OCI-LY1 (cell line): Measurements from ENCODE around the gene RBMX.
"Not testable (repeated sequence)": the region's sequence is repeated elsewhere in the genome, so short reads cannot be mapped to it uniquely, and the experiment has no call there.

Source experiments
- H2AFZ ChIP-seq: fragments of 200-600 bp; sonication (generic), shearing (Covaris generic); 2 replicates; pipeline ENCODE4 v1.6.0; 2014; ENCODE audit warnings: antibody characterized with exemption, mild to moderate bottlenecking, low read length
- H3F3A ChIP-seq: fragments of 200-600 bp; sonication (generic), shearing (Covaris generic); 2 replicates; pipeline ENCODE4 v1.6.0; 2014; ENCODE audit warnings: mild to moderate bottlenecking, antibody characterized with exemption, low read length, moderate library complexity; ENCODE audit not compliant: insufficient read depth
- H3K27ac ChIP-seq: fragments of 200-600 bp; sonication (generic); 2 replicates; pipeline ENCODE4 v1.5.1; 2014; ENCODE audit warnings: low read length, mixed run types, mild to moderate bottlenecking, low read depth; ENCODE audit not compliant: poor library complexity, severe bottlenecking
- H3K27me3 ChIP-seq: fragments of 200-600 bp; sonication (generic); 2 replicates; pipeline ENCODE4 v1.6.0; 2014; ENCODE audit warnings: antibody characterized with exemption, mild to moderate bottlenecking, low read length, moderate library complexity; ENCODE audit not compliant: insufficient read depth
- H3K36me3 ChIP-seq: fragments of 200-600 bp; sonication (generic); 2 replicates; pipeline ENCODE4 v1.6.1; 2014; ENCODE audit warnings: mild to moderate bottlenecking, antibody characterized with exemption, low read length, moderate library complexity, mixed read lengths; ENCODE audit not compliant: insufficient read depth
- H3K4me1 ChIP-seq: fragments of 200-600 bp; sonication (generic); 2 replicates; pipeline ENCODE4 v1.5.1; 2014; ENCODE audit warnings: mild to moderate bottlenecking, low read length, moderate library complexity; ENCODE audit not compliant: insufficient read depth, severe bottlenecking
- H3K4me2 ChIP-seq: fragments of 200-600 bp; sonication (generic), shearing (Covaris generic); 2 replicates; pipeline ENCODE4 v1.6.1; 2014; ENCODE audit warnings: low read length
- H3K4me3 ChIP-seq: fragments of 200-600 bp; sonication (generic); 2 replicates; pipeline ENCODE4 v1.5.1; 2014; ENCODE audit warnings: low read length, low read depth, mild to moderate bottlenecking, mixed read lengths; ENCODE audit not compliant: poor library complexity, severe bottlenecking
- H3K79me2 ChIP-seq: fragments of 200-600 bp; shearing (Covaris generic); 2 replicates; pipeline ENCODE4 v1.6.1; 2016; ENCODE audit warnings: mixed run types, low read length, mixed read lengths; ENCODE audit not compliant: insufficient read depth
- H3K9ac ChIP-seq: fragments of 200-600 bp; sonication (generic), shearing (Covaris generic); 2 replicates; pipeline ENCODE4 v1.6.1; 2014; ENCODE audit warnings: mild to moderate bottlenecking, low read length, mixed read lengths
- H3K9me2 ChIP-seq: fragments of 200-600 bp; sonication (generic), shearing (Covaris generic); 2 replicates; pipeline ENCODE4 v1.6.1; 2014; ENCODE audit warnings: low read depth, mild to moderate bottlenecking, low read length, mixed read lengths
- H3K9me3 ChIP-seq: fragments of 200-600 bp; shearing (Covaris generic); 2 replicates; pipeline ENCODE4 v1.6.1; 2014; ENCODE audit warnings: low read length, mixed read lengths
- H4K20me1 ChIP-seq: fragments of 200-600 bp; sonication (generic), shearing (Covaris generic); 2 replicates; pipeline ENCODE4 v1.6.0; 2016; ENCODE audit warnings: mild to moderate bottlenecking, low read length; ENCODE audit not compliant: insufficient read depth
- EZH2 ChIP-seq: fragments of 200-600 bp; sonication (generic), shearing (Covaris generic); IDR thresholded peaks from 2 replicates; pipeline ENCODE4 v1.8.0; 2017; ENCODE audit warnings: borderline replicate concordance, mixed run types, mild to moderate bottlenecking, antibody characterized with exemption, low read length, moderate library complexity, mixed read lengths
- TF ChIP-seq, protein P1 (sequence below): fragments of 200-600 bp; sonication (generic), shearing (Covaris generic); IDR thresholded peaks from 2 replicates; pipeline ENCODE4 v1.5.1; 2017; ENCODE audit warnings: mild to moderate bottlenecking, antibody characterized with exemption, low read length, moderate library complexity, mixed read lengths

RBMX gene

DNA sequence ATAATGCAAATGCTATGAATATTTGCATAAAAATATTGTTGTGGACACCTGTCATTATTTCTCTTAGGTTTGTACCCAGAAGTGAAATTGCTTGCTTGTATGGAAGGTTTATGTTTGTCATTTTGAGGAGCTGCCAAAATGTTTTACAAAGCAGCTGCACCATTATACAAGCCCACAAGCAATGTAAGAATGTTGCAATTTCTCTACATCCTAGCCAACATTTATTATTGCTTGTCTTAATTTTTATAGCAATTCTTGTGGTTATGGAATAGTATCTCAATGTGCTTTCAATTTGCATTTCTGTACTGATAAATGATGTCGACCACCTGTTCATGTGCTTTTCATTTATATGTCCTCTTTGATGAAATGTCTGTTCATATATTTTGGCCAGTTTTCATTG is 18.7 kb upstream of the RBMX start:
- no peak overlapping the region for H3K9ac ChIP-seq
- no peaks in the 10 kb centered on the region for H3K9me2 ChIP-seq
- H3K79me2 ChIP-seq, result no peaks in the 10 kb centered on the region
- no peaks in the 10 kb centered on the region for H4K20me1 ChIP-seq
- TF ChIP-seq EZH2, result no peak
- TF ChIP-seq, protein P1, sequence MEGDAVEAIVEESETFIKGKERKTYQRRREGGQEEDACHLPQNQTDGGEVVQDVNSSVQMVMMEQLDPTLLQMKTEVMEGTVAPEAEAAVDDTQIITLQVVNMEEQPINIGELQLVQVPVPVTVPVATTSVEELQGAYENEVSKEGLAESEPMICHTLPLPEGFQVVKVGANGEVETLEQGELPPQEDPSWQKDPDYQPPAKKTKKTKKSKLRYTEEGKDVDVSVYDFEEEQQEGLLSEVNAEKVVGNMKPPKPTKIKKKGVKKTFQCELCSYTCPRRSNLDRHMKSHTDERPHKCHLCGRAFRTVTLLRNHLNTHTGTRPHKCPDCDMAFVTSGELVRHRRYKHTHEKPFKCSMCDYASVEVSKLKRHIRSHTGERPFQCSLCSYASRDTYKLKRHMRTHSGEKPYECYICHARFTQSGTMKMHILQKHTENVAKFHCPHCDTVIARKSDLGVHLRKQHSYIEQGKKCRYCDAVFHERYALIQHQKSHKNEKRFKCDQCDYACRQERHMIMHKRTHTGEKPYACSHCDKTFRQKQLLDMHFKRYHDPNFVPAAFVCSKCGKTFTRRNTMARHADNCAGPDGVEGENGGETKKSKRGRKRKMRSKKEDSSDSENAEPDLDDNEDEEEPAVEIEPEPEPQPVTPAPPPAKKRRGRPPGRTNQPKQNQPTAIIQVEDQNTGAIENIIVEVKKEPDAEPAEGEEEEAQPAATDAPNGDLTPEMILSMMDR, result no peak
- no peaks in the 10 kb centered on the region for H3K36me3 ChIP-seq
- no peak overlapping the region for H3K4me3 ChIP-seq
- no peaks in the 10 kb centered on the region for H3F3A ChIP-seq
- H3K4me1 ChIP-seq, result no peaks in the 10 kb centered on the region
- no peaks in the 10 kb centered on the region for H3K9me3 ChIP-seq
- no peak overlapping the region for H2AFZ ChIP-seq
- H3K27ac ChIP-seq, result no peak overlapping the region
- H3K27me3 ChIP-seq, result no peaks in the 10 kb centered on the region
- no peak overlapping the region for H3K4me2 ChIP-seq

DNA sequence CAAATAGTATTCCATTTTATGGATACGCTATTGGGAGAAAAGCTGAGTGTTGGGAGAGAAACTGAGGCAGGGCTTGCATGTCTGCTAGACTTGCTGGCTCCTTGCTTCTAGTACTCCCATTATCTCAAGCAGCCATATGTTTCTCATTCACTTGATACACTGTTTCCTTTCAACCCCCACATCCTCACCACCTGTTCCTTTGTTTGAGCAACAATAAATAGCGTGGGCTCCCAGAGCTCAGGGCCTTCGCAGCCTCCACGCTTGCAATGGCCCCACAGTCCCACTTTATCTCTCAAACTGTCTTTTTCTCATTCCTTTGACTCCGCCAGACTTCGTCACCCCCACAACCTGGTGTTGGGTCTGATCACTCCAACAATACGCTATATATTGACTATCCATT is 18.2 kb upstream of the RBMX start:
- not testable (repeated sequence) for H3K4me1 ChIP-seq, H3K9ac ChIP-seq, H3K27ac ChIP-seq, H3K36me3 ChIP-seq, H3K9me2 ChIP-seq, H3K27me3 ChIP-seq, H3K4me2 ChIP-seq, H2AFZ ChIP-seq, H3K79me2 ChIP-seq, H4K20me1 ChIP-seq, H3F3A ChIP-seq, H3K4me3 ChIP-seq, H3K9me3 ChIP-seq

DNA sequence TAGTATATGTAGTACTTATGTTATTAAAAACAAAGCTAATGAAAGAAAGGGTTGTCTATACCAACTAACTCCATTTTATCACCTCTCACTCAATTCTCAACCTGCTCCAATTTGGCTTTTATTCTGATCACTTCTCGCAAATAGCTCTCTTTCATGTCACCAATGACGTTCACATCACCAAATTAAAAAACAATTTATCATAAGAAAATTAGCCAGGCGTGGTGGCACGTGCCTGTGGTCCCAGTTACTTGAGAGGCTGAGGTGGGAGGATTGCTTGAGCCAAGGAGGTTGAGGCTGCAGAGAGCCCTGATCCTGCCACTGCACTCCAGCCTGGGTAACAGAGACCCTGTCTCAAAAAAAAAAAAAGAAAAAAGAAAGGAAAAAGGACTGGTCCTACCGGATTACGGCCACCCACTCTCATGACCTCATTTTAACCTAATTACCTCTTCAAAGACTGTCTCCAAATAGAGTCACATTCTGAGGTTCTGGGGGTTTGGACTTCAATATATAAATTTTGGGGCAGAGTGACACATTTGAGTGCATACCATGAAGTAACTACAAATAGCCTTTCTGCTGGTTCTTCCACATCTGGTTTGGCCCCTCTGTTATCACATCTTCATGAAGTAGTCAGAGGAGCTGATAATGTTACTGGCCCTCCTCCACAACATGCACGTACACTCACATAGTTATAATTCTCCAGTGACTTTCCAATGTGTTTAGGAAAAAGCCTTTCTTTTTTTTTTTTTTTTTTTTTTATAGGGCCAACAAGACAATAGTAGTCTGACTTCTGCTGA is 15.8 kb upstream of the RBMX start:
- Histone ChIP-seq H3K9ac (no peak overlapping the region), H2AFZ (no peak overlapping the region), H3K9me2 (no peaks in the 10 kb centered on the region), H3K4me3 (no peak overlapping the region), H3K27ac (no peak overlapping the region), H3K4me2 (no peak overlapping the region), H3K9me3 (no peaks in the 10 kb centered on the region), H3K4me1 (no peaks in the 10 kb centered on the region), H3K27me3 (no peaks in the 10 kb centered on the region), H3F3A (no peaks in the 10 kb centered on the region), H4K20me1 (no peaks in the 10 kb centered on the region), H3K79me2 (no peaks in the 10 kb centered on the region), H3K36me3 (no peaks in the 10 kb centered on the region)
- TF ChIP-seq, protein P1, result no peak
- TF ChIP-seq EZH2, result no peak

DNA sequence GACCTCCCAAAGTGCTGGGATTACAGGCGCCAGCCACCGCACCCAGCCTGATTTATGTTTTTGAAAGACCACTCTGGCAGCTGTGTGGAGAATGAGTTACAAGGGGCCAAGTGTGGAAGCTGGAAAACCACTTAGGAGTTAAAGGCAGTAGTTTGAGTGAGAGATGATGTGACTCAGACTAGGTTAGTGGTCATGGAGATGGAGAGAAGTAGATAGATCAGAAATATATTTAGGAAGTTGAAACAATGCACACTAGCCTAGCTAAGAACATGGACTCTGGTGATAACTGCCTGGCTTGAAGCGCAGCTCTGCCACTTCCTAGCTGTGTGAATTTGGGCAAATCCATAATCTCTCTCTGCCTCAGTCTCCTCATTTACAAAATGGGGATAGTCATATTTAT is 11.9 kb upstream of the RBMX start:
- no peaks in the 10 kb centered on the region for H3K79me2 ChIP-seq
- H3K36me3 ChIP-seq, result no peaks in the 10 kb centered on the region
- H3K9ac ChIP-seq, result no peak overlapping the region
- H4K20me1 ChIP-seq, result no peaks in the 10 kb centered on the region
- no peaks in the 10 kb centered on the region for H3K9me3 ChIP-seq
- no peaks in the 10 kb centered on the region for H3K4me1 ChIP-seq
- H3K27ac ChIP-seq, result no peak overlapping the region
- H3F3A ChIP-seq, result no peaks in the 10 kb centered on the region
- no peaks in the 10 kb centered on the region for H3K9me2 ChIP-seq
- no peak overlapping the region for H3K4me2 ChIP-seq
- TF ChIP-seq, protein P1, result no peak
- TF ChIP-seq EZH2, result no peak
- H2AFZ ChIP-seq, result no peak overlapping the region
- no peaks in the 10 kb centered on the region for H3K27me3 ChIP-seq
- no peak overlapping the region for H3K4me3 ChIP-seq

DNA sequence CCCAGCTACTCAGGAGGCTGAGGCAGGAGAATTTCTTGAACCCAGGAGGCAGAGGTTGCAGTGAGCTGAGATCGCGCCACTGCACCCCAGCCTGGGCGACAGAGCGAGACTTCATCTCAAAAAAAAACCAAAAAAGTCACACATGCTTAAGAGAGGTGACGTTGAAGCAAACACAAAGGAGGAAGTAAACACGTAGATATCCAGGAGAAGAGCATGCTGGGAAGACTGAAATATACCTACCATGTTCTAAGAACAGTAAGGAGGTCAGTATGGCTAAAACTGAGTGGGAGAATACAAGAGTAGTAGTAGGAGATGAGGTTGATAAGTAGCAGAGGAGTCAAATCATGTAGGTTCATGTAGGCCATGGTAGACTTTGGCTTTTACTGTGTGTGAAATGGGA is 10.1 kb upstream of the RBMX start:
- H3K27ac ChIP-seq, H3K9ac ChIP-seq, H4K20me1 ChIP-seq, H3K79me2 ChIP-seq, H3F3A ChIP-seq, H3K36me3 ChIP-seq, H2AFZ ChIP-seq, H3K9me2 ChIP-seq, H3K4me1 ChIP-seq, H3K4me3 ChIP-seq, H3K27me3 ChIP-seq, H3K4me2 ChIP-seq, H3K9me3 ChIP-seq: not testable (repeated sequence)
